HEK293 (cell line): ENCODE data around the gene MUC22.

Experiments used
- CTCF ChIA-PET: fragments of 350-600 bp; formaldehyde crosslinking; extraction: SDS; loops from one replicate; lab custom pipeline; 2021; ENCODE audit warnings: antibody characterized with exemption; lab: Yijun Ruan, JAX
- POLR2A ChIA-PET: fragments of 300-600 bp; formaldehyde crosslinking; extraction: SDS; loops from one replicate; lab custom pipeline; 2020; ENCODE audit warnings: antibody characterized with exemption, inconsistent platforms; lab: Yijun Ruan, JAX
- H3K27ac ChIP-seq: fragments of 200-500 bp; sonication (Bioruptor generic); 2 replicates; pipeline ENCODE4 v1.5.1; 2014; ENCODE audit warnings: low read depth, low read length, control low read depth, inconsistent platforms; ENCODE audit errors: extremely low read depth
- H3K36me3 ChIP-seq, 2 experiments: fragments of 200-500 bp in 1 of 2; sonication (Bioruptor generic) in 1 of 2; 1 replicate in 1 of 2; 2 replicates in 1 of 2; pipeline ENCODE4 v1.5.1; 2014 to 2017; ENCODE audit warnings: inconsistent platforms in 2 of 2, low read length in 2 of 2; ENCODE audit not compliant: control insufficient read depth in 2 of 2, insufficient read depth in 1 of 2
- H3K4me1 ChIP-seq: fragments of 200-500 bp; sonication (Bioruptor generic); 2 replicates; pipeline ENCODE4 v1.5.1; 2014; ENCODE audit warnings: mild to moderate bottlenecking, low read length, inconsistent platforms; ENCODE audit not compliant: control insufficient read depth, insufficient read depth
- H3K4me3 ChIP-seq: 2 replicates; pipeline ENCODE4 v1.5.1; 2011; ENCODE audit warnings: low read depth, mild to moderate bottlenecking, control low read depth, low read length, moderate library complexity
- H3K9me3 ChIP-seq: fragments of 200-500 bp; sonication (Bioruptor generic); 2 replicates; pipeline ENCODE4 v1.5.1; 2014; ENCODE audit warnings: low read depth, low read length, inconsistent platforms; ENCODE audit not compliant: control insufficient read depth, insufficient read depth
- GLIS2 ChIP-seq: fragments of 450-650 bp; formaldehyde crosslinking; IDR thresholded peaks from 2 replicates; pipeline ENCODE4 v1.5.1; 2016; ENCODE audit warnings: missing biosample characterization, missing genetic modification characterization
- OSR2 ChIP-seq: fragments of 450-650 bp; formaldehyde crosslinking; IDR thresholded peaks from 2 replicates; pipeline ENCODE4 v1.5.1; 2016; ENCODE audit warnings: missing biosample characterization, missing genetic modification characterization
- PATZ1 ChIP-seq: fragments of 450-650 bp; formaldehyde crosslinking; IDR thresholded peaks from 2 replicates; pipeline ENCODE4 v1.5.1; 2016; ENCODE audit warnings: missing biosample characterization, missing genetic modification characterization
- PBX3 ChIP-seq: sonication (generic); formaldehyde crosslinking; IDR thresholded peaks from 2 replicates; pipeline ENCODE4 v1.8.1; 2022; ENCODE audit warnings: mild to moderate bottlenecking, moderate library complexity, missing genetic modification reagents
- SETDB1 ChIP-seq: IDR thresholded peaks from one replicate; pipeline ENCODE4 v1.6.1; 2017; ENCODE audit warnings: mild to moderate bottlenecking, low read length, moderate library complexity, mixed read lengths; ENCODE audit not compliant: insufficient read length
- ZBTB20 ChIP-seq: fragments of 450-650 bp; formaldehyde crosslinking; IDR thresholded peaks from 2 replicates; pipeline ENCODE4 v1.5.1; 2016; ENCODE audit warnings: missing biosample characterization, missing genetic modification characterization
- ZBTB49 ChIP-seq: fragments of 450-650 bp; formaldehyde crosslinking; IDR thresholded peaks from 2 replicates; pipeline ENCODE4 v1.5.1; 2016; ENCODE audit warnings: missing biosample characterization, missing genetic modification characterization, low read depth
- ZEB2 ChIP-seq: fragments of 450-650 bp; formaldehyde crosslinking; IDR thresholded peaks from 2 replicates; pipeline ENCODE4 v1.5.1; 2016; ENCODE audit warnings: missing biosample characterization, missing genetic modification characterization
- ZFHX2 ChIP-seq: fragments of 450-650 bp; formaldehyde crosslinking; conservative IDR thresholded peaks from 2 replicates; pipeline ENCODE4 v1.5.1; 2016; ENCODE audit warnings: missing biosample characterization, missing genetic modification characterization
- ZFP37 ChIP-seq: fragments of 450-650 bp; formaldehyde crosslinking; IDR thresholded peaks from 2 replicates; pipeline ENCODE4 v1.5.1; 2016; ENCODE audit warnings: missing biosample characterization, missing genetic modification characterization
- ZNF24 ChIP-seq: fragments of 450-650 bp; formaldehyde crosslinking; IDR thresholded peaks from 2 replicates; pipeline ENCODE4 v1.5.1; 2016; ENCODE audit warnings: missing biosample characterization, missing genetic modification characterization
- ZNF311 ChIP-seq: fragments of 450-650 bp; formaldehyde crosslinking; IDR thresholded peaks from 2 replicates; pipeline ENCODE4 v1.5.1; 2017; ENCODE audit warnings: missing biosample characterization, missing genetic modification characterization, borderline replicate concordance
- ZNF324 ChIP-seq: fragments of 450-650 bp; formaldehyde crosslinking; IDR thresholded peaks from 2 replicates; pipeline ENCODE4 v1.5.1; 2016; ENCODE audit warnings: missing biosample characterization, missing genetic modification characterization
- ZNF416 ChIP-seq: fragments of 450-650 bp; formaldehyde crosslinking; IDR thresholded peaks from 2 replicates; pipeline ENCODE4 v1.5.1; 2016; ENCODE audit warnings: missing biosample characterization, missing genetic modification characterization
- ZNF560 ChIP-seq: fragments of 450-650 bp; formaldehyde crosslinking; IDR thresholded peaks from 2 replicates; pipeline ENCODE4 v1.5.1; 2017; ENCODE audit warnings: missing biosample characterization, missing genetic modification characterization, borderline replicate concordance
- ZNF571 ChIP-seq: fragments of 450-650 bp; formaldehyde crosslinking; IDR thresholded peaks from 2 replicates; pipeline ENCODE4 v1.5.0; 2017; ENCODE audit warnings: missing biosample characterization, missing genetic modification characterization
- ZNF624 ChIP-seq: fragments of 450-650 bp; formaldehyde crosslinking; IDR thresholded peaks from 2 replicates; pipeline ENCODE4 v1.5.1; 2017; ENCODE audit warnings: missing biosample characterization, missing genetic modification characterization
- ZNF639 ChIP-seq: fragments of 450-650 bp; formaldehyde crosslinking; IDR thresholded peaks from 2 replicates; pipeline ENCODE4 v1.5.1; 2016; ENCODE audit warnings: missing biosample characterization, missing genetic modification characterization
- ZNF660 ChIP-seq: fragments of 450-650 bp; IDR thresholded peaks from 2 replicates; pipeline ENCODE4 v1.5.1; 2018; ENCODE audit warnings: missing biosample characterization, mild to moderate bottlenecking, missing genetic modification characterization
- ZNF785 ChIP-seq: fragments of 450-650 bp; formaldehyde crosslinking; IDR thresholded peaks from 2 replicates; pipeline ENCODE4 v1.5.1; 2016; ENCODE audit warnings: missing biosample characterization, missing genetic modification characterization
- TF ChIP-seq, protein P1 (sequence below): fragments of 450-650 bp; formaldehyde crosslinking; IDR thresholded peaks from 2 replicates; pipeline ENCODE4 v1.5.1; 2016; ENCODE audit warnings: missing biosample characterization, missing genetic modification characterization
- TF ChIP-seq, protein P2 (sequence below): IDR thresholded peaks from 2 replicates; pipeline ENCODE4 v1.6.1; 2011; ENCODE audit warnings: mild to moderate bottlenecking, low read depth, low read length, borderline replicate concordance

The MUC22 gene

GRCh38 chr6:31079656-31080261 is 69.5 kb downstream of the MUC22 start (continued):
- TF ChIP-seq, protein P1, sequence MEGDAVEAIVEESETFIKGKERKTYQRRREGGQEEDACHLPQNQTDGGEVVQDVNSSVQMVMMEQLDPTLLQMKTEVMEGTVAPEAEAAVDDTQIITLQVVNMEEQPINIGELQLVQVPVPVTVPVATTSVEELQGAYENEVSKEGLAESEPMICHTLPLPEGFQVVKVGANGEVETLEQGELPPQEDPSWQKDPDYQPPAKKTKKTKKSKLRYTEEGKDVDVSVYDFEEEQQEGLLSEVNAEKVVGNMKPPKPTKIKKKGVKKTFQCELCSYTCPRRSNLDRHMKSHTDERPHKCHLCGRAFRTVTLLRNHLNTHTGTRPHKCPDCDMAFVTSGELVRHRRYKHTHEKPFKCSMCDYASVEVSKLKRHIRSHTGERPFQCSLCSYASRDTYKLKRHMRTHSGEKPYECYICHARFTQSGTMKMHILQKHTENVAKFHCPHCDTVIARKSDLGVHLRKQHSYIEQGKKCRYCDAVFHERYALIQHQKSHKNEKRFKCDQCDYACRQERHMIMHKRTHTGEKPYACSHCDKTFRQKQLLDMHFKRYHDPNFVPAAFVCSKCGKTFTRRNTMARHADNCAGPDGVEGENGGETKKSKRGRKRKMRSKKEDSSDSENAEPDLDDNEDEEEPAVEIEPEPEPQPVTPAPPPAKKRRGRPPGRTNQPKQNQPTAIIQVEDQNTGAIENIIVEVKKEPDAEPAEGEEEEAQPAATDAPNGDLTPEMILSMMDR (tag by site-specific recombination) = peak; percentile 49; the same call in 1 of the 2 replicates
- TF ChIP-seq ZEB2 (tag by site-specific recombination) (0 out of 2 replicates have a peak, but pooled peaks have one; percentile 28), ZNF571 (tag by site-specific recombination) (no peak), PATZ1 (0 out of 2 replicates have a peak, but pooled peaks have one; percentile 35), PBX3 (CRISPR knock-in tag) (no peak)

- ChIA-PET POLR2A (no interaction called here), CTCF (interaction anchor here (0.6 to 8.9 kb wide), 16 partner anchors 10 to 351 kb away, joined by 3 to 206 read pairs (median 4); partner anchors contain the start of gene VARS2)
- H3K4me1 ChIP-seq = 0 out of 2 replicates have a peak, but pooled peaks cover 6% of the 10 kb centered on the region
- no peak overlapping the region for H3K4me3 ChIP-seq
- TF ChIP-seq, protein P2, sequence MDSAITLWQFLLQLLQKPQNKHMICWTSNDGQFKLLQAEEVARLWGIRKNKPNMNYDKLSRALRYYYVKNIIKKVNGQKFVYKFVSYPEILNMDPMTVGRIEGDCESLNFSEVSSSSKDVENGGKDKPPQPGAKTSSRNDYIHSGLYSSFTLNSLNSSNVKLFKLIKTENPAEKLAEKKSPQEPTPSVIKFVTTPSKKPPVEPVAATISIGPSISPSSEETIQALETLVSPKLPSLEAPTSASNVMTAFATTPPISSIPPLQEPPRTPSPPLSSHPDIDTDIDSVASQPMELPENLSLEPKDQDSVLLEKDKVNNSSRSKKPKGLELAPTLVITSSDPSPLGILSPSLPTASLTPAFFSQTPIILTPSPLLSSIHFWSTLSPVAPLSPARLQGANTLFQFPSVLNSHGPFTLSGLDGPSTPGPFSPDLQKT = no peak
- TF ChIP-seq ZNF560 (no peak), SETDB1 (no peak), ZNF416 (tag by site-specific recombination) (no peak), ZNF785 (tag by site-specific recombination) (no peak), ZNF311 (no peak), ZNF624 (no peak), GLIS2 (tag by site-specific recombination) (no peak), ZFHX2 (tag by site-specific recombination) (no peak), ZNF24 (tag by site-specific recombination) (no peak), OSR2 (no peak)
- H3K36me3 ChIP-seq = no peaks in the 10 kb centered on the region
- no peak overlapping the region for H3K27ac ChIP-seq
- H3K9me3 ChIP-seq = no peaks in the 10 kb centered on the region
Measured at GRCh38 chr6:31081872-31082271, 71.6 kb downstream of the MUC22 start.

DNA sequence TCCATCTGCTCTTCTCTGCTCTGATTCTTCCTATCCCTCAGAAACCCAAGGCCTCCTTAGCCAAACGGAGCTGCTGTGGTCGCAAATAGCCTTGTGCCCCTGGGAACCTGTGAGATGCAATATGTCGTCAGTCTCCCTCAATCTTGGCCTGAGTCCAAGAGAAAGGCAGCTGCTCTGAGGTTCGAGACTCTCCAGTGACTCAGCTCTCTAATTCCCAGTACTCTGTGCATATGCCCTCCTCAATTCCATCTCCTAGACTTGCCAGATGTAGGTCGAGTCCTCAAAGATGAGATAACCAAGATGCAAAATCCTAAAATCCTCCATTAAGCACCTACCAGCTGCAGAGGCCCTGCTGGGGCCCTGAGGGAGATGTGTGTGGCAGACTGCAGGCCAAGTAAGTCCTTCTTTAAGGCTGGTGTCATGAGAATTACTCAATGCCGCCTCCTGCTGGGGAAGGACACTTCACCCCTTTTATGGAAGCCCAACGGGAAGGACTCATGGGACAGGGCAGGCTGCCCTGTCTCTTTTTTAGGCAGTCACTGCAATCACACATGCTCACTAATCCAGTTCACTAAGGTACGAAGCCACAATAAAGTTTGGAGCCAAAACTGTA is 73.6 kb downstream of the MUC22 start:
- Histone ChIP-seq H3K9me3 (no peaks in the 10 kb centered on the region), H3K4me3 (no peak overlapping the region), H3K4me1 (peaks cover 10% of the 10 kb centered on the region; the same call in 1 of the 2 replicates), H3K27ac (peak overlapping the region; percentile 2; the same call in 1 of the 2 replicates), H3K36me3 (no peaks in the 10 kb centered on the region; a peak in 1 of 3 replicates)
- POLR2A ChIA-PET = interaction anchor here (0.8 to 1.0 kb wide), 2 partner anchors 30 to 200 kb away, joined by 4 to 5 read pairs; partner anchors contain the start of genes DDR1 and PSORS1C1
- CTCF ChIA-PET = interaction anchor here (0.6 to 8.9 kb wide), 32 partner anchors 9 to 630 kb away, joined by 3 to 206 read pairs (median 4); partner anchors contain the start of gene VARS2
- 0 out of 2 replicates have a peak, but pooled peaks have one; percentile 64 for TF ChIP-seq ZNF660
- no peak for TF ChIP-seq ZBTB49 (tag by site-specific recombination)
- 0 out of 2 replicates have a peak, but pooled peaks have one; percentile 41 for TF ChIP-seq ZNF324
- TF ChIP-seq ZNF639 (tag by site-specific recombination) = no peak
- peak; percentile 28 for TF ChIP-seq ZBTB20
- TF ChIP-seq SETDB1 = no peak
- 0 out of 2 replicates have a peak, but pooled peaks have one; percentile 17 for TF ChIP-seq ZFP37
